RKO (cell line): ENCODE results near the gene ANKRD29.
"Not testable (repeated sequence)": the region's sequence is repeated elsewhere in the genome, so short reads cannot be mapped to it uniquely, and the experiment has no call there.

Experiments used
- DNase-seq: peaks from one replicate; pipeline ENCODE4 v3.0.0-alpha.2; 2016; ENCODE audit warnings: low spot score

Gene ANKRD29

DNA sequence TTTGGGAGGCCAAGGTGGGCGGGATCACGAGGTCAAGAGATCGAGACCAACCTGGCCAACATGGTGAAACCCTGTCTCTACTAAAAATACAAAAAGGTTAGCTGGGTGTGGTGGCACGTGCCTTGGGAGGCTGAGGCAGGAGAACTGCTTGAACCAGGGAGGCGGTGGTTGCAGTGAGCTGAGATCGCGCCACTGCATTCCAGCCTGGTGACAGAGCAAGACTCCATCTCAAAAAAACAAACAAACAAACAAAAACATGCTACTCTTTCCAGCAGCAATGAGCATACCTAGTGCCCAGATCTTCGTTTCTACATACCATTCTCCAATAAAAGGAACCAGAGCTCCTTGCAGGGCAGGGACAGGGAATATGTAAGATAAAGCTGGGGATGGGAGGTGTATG is 105.2 kb downstream of the ANKRD29 start:
- DNase-seq: not testable (repeated sequence)

DNA sequence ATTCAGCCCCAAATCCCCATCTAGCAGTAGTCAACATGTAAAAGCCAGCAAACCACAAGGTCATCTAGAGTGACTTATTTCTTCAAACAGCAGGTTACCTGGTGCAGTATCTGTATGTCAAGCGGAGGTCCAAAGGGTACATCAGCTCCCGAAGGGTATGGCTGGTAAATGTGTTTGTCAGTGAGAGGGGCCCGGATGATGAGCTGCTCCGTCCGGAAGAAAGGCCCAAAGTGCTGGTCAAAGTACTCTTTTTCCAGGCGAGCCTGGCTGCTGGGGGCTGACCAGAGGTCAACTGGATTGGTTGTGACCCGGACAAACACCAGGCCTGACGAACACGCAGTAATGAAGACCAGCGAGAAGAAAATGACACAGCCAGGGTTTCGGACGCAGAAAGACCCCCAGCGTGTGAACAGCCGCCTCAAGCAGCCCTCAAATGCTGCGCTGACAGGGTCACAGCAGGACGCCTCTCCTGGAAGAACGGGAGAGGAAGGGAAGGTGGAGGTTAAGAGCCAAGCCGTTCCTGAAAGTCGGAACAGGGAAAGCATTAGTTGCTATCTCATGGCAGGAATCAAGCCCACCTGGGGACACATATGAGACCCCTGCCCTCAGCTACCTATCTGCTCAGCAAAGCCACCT is 106.4 kb downstream of the ANKRD29 start:
- DNase-seq: no peak

DNA sequence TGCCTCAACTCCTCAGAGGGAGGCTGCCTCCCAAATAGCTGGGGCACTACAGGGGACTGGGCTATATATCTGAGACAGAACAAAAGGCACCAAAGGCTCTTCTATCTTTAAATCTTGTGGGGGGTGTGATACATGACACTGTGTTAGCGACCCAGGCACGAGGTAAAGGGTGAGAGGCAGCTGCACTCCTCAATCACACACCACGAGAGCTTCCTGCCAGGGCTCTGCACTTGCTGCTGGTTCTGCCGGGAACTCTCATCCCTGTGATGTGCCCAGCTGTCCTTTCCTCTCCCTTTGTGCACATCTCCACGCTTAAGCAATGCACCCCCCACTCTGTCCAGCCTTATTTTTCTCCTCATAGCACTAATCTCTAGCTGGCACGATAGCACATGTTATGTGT is 108.8 kb downstream of the ANKRD29 start:
- no peak for DNase-seq

DNA sequence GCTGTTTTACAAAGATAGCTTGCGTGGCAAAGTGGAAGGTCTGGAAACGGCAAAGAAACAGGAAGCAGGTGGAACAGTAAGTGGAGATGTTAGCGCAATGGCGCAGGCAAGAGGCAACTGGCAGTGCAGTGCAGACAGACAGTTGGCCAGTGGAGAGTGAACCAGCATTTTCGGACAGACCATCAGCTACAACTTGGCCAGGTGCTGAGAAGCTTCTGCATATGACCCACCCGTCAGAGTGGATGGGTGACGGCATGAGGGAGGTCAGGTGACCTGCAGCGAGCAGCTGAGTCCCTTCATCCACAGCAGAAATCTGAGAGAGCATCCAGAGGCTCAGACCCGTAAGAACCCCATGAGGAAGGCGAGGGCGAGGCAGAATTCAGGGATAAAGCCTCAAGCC is 110.2 kb downstream of the ANKRD29 start:
- no peak for DNase-seq

DNA sequence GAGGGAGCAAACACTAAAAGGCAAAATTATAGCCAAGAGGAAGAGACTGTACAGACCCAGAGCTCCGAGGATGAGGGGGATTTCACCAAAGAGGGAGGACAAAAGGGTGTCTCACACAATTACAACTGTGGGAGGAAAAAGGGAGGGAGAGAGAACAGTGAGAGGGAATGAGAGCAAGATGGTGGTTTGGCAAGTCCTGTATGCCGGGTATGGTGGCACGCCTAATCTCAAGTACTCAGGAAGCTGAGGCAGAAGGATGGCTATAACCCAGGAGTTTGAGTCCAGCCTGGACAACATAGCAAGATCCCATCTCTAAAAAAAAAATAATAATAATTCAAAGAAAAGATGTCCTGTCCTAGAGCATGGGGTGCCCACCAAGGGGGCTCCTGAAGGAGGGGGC is 110.7 kb downstream of the ANKRD29 start:
- DNase-seq: no peak

DNA sequence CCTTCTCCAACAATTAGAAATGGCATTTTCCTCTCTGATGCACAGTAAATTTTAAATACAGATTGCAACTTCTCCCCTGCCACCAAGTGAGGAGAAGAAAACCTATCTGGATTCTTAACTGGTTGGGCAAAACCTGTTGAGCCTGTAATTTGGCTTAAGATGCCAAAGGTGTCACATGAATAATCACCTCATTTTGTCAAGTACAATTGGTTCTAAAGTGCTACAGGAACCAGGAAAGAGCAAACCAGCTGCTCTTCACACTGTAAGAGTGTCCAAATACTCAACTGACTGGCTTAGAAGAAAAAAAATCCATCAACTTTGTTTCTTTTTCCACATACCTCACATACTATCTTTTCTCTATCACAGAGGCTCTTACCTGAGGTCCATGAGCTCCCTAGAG is 111.8 kb downstream of the ANKRD29 start:
- DNase-seq: no peak
